Measurements from ENCODE around the gene ELMO1.

- TF ChIP-seq, protein P1, sequence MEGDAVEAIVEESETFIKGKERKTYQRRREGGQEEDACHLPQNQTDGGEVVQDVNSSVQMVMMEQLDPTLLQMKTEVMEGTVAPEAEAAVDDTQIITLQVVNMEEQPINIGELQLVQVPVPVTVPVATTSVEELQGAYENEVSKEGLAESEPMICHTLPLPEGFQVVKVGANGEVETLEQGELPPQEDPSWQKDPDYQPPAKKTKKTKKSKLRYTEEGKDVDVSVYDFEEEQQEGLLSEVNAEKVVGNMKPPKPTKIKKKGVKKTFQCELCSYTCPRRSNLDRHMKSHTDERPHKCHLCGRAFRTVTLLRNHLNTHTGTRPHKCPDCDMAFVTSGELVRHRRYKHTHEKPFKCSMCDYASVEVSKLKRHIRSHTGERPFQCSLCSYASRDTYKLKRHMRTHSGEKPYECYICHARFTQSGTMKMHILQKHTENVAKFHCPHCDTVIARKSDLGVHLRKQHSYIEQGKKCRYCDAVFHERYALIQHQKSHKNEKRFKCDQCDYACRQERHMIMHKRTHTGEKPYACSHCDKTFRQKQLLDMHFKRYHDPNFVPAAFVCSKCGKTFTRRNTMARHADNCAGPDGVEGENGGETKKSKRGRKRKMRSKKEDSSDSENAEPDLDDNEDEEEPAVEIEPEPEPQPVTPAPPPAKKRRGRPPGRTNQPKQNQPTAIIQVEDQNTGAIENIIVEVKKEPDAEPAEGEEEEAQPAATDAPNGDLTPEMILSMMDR (IDR thresholded peaks at IDR 0.05; ENCODE audit: low read depth, low read length, poor library complexity, severe bottlenecking), result no peak
- no peak for TF ChIP-seq EZH2phosphoT487 (IDR thresholded peaks at IDR 0.05; ENCODE audit: borderline replicate concordance, low read length)
Measured at GRCh38 chr7:37186753-37187152, 261.9 kb downstream of the ELMO1 start.
